Activated T-helper 1 cell treated with Interleukin-2 at 50 U/mL for 16 hours (primary cell): ENCODE results near the gene WFDC8.

Source experiments
- DNase-seq: peaks from one replicate; pipeline ENCODE4 v3.0.0-alpha.2; 2020; ENCODE audit warnings: low read depth

Gene WFDC8

DNA sequence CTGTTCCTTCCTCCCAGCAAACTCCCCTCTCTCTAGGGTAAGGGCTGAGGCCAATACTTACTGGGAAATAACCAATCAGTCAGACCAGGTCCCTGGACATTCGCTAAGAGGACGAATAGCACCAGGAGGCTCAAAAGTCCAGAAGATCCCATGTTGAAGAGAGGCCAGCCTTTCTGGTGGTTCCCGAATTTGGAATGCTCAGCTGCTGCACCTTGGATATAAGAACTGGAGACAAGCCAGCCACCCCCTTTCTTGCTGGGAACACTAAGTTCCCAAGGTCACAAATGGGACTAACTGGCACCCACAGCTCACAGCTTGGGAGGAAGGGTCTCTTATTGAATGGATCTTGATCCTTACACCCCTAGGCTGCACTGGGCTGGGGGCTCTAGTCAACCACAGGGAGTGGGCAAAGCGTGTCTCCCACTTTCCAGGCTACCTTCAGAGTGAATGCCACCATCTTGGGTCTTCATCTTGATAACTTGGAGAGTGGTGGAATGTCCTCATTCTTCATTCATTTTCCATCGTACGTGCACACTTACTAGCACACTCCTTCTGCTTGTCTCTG lies 31.8 kb downstream of the WFDC8 start, which contains the start of gene EPPIN:
Gene EPPIN (minus strand): TSS at position 196 of the 565 bp plus-strand sequence. CDS start 44 bp downstream, at position 152.
- no peak for DNase-seq

DNA sequence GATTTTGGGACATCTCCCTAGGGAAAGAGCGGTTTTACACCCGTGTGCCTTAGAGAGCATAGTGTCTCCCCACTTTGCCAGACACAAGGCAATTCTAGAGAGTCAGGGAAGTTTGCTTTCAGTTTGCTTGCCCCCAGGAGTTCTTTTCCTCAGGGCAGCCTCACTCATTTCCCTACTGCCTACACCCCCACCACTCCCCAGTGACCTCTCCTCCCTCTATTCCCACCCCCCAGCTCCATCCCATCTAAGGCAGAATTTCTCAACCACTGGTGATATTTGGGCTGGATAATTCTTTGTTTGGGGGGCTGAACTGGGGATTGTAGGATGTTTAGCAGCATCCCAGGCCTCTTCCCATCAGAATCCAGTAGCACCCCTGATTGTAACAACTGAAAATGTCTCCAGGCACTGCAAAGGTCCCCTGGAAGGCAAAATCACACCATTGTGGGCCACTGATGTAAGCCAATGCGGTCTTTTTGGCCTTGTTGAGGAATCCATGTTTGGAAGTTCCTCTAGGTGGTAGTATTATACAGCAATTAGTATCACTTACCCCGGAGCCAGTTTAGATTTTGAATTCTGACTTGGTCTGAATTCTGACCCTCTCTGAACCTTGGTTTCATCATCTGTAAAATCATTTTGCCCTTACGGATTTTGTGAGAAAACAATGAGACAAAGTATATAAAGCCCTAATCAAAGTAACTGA lies 33.2 kb downstream of the WFDC8 start:
- no peak for DNase-seq

DNA sequence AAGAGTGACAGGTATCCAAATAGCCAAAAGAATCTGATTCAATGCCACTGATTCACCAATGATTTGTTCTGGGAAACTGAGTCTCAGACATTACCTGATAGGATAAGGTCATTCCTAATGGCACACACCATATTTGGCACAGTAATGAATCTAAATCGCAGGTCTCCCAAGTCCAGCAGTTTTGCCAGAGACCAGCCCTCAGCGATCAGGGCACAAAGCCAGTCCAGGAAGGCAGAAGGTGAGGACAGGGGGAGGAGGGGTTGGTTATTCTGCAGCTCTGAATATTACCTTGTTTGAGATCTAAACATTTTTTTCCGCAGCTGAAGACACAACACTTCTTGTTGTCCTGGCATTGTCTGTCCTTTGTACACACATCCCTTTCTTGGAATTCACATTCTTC lies 33.7 kb downstream of the WFDC8 start:
- no peak for DNase-seq

DNA sequence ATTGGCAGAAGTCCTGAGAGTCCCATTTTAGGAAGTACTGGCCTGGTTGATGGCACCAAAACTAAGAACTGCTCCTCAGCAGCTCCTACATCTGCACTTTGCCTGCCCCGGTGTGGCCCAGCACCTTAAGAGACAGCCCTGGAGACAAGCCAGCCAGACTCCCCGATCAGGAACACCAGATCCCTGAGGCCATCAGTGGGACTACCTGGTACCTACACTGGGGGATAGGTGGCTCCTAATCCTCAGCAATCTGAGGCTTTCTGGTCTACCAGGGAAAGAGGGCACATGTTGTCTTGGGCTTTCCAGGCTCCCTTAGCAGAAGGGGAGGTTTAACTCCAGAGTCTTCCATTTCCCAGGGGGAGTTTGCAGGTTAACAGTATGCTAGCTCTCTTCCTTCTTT lies 39.7 kb downstream of the WFDC8 start, which contains the start of gene WFDC6:
Gene WFDC6 (minus strand): TSS at position 101 of the 400 bp plus-strand sequence. CDS start 75 bp downstream, at position 26.
- DNase-seq = no peak

DNA sequence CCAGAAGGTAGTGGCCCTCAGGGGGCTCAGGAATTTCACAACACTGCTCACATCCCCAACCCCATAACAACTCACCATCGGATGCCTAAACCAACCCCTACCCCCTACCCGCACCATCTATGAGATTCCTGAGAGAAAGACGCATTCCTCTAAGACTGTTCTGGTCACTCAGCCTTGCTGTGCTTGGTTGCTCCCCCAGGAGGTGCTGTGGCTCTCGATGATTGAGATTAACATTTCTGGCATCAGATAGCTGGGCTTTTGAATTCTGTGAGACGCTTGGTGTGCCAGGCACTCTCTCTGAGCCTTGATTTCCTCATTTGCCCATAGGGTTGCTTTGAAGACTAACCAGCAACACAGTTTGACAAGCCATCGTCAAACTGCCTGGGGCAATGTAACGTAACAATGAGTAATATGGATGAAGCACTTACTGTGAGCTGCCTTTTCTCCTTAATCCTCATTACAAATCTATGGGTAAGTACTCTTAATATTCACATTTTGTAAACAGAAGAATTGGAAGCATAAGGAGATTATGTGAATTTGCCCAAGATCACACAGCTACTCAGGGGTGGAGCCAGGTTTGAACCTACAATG lies 40.8 kb downstream of the WFDC8 start:
- DNase-seq = no peak

DNA sequence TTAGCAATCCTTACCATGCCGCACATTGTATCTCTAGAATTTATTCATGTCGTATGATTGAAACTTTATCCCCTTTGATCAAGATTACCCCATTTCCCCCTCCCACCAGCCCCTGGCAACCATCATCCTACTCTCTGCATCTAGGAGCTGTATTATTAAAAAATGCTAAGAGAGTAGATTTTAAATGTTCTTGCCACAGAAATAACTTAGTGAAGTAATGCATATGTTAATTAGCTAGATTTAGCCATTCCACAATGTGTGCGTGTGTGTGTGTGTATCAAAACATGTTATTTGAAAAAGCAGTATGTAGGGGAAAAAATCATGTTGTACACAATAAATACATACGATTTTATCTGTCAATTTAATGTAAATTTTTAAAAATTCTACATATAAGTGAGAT lies 51.8 kb downstream of the WFDC8 start:
- no peak for DNase-seq

DNA sequence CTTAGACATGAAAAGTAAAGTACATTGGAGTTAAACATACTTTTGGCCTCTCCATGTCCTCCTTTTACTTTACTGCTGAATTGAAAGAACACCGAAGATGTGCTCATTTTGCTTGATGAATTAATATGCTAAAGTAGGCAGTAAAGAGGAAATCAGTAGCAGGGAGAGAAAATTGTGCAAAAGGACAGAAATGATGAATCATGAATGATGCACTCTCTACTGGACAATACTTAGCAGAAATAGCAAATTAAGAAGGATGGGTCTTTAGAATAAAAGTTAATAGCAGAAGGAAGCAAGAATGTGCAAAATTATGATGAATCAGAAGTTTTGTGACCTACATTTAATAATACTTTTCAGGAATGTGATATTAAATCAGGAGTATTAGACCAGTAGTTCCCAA lies 55.3 kb downstream of the WFDC8 start:
- DNase-seq = no peak

DNA sequence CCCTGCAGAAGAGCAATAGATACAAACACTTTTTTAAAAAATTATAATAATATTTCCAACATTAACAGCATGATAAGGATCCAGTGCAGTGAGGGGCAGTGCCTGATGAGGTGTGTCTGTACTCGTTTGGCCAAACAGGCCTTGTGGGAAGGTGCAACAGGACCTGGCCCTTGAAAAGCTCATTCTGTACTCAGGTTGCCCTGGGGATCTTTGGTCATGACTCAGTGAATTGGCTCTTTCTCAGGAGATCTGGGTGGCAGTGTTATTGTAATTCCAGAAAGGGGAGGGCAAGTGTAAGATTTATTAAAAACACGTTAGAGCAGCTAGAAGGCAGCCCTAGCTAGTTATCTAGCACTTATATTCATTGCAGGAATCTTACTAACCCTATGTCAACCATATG lies 60.8 kb downstream of the WFDC8 start:
- DNase-seq = no peak

DNA sequence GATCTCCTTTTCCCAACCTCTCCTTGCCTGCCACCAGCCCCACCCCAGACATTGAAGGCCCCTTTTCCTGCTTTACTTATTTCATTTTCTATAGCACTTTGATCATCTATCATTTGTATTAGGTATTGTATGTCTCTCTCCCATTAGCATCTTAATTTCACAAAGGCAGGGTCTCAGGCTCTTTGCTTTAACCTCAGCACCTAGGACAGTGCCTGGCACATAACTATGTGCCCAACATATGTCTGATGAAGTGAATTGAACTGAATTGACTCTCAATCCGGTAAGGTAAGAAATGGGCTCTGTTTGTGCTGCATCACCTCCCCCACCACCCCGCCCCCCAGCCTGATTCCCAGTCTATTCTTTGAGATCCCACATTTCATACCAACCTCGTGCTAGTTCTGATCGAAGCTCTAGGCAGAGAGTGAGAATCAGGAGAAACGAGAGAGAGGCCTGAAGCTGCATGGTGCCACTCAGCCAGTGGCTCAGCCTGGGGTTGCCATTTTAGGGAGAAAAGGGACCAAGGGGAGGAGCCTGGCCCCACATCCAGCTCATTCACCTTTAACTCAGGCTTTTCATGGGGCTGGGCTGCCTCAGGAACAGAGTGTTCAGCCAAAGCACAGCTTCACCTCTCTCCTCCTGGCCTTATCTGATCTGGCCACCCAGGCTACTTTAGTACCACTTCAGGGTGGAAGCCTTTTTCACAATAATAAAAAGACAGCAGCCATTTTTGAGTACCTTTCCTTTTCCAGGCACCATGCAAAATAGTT lies 63.8 kb downstream of the WFDC8 start, which contains the start of gene SPINT3:
Gene SPINT3 (minus strand): TSS at position 476 of the 767 bp plus-strand sequence. CDS start 14 bp downstream, at position 462.
- no peak for DNase-seq

DNA sequence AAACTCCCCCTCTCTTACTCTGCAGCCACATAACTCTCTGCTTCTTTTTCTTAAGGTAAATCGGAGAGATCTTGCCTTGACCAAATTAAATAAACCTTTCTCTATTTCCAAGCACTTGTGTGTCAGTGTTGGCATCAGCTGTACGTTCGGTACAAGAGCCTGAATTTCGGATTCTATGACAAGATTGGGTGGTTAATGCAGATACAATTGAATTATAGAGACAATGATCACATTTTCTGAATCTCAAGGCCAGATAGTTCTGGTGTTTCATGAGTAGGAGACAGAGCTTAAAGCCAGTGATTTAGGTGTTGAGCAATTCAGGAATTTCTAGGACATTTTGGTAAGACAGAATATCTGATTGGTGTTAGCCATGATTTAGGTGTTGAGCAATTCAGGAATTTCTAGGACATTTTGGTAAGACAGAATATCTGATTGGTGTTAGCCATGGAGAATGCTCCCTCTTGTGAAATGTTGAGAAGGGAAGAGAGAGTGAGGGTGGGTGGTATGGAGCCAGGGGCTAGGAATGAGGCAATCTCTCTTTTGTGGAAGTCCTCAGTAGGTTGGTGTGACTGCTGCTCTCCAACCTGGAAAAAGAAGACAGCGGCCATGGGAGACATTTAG lies 68.7 kb downstream of the WFDC8 start:
- DNase-seq = no peak

DNA sequence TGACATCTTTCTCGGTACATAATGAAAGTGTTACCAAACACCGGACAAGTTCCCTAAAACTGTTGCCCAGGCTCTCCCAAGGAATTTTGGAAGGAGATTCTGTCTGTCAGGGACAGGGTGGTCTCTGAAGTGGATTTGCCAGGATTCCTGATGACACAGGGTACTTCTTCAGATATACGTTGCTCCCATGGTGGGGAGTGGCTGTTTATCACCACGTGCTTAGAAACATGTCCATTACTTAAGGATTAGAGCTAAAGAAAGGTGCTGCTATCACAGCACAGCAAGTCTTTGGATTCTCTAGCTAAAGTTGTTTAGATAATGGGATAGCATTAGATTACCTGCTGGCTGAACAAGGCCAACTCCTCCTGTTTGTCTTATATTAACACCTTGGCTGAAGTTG lies 70.0 kb downstream of the WFDC8 start:
- DNase-seq = no peak

DNA sequence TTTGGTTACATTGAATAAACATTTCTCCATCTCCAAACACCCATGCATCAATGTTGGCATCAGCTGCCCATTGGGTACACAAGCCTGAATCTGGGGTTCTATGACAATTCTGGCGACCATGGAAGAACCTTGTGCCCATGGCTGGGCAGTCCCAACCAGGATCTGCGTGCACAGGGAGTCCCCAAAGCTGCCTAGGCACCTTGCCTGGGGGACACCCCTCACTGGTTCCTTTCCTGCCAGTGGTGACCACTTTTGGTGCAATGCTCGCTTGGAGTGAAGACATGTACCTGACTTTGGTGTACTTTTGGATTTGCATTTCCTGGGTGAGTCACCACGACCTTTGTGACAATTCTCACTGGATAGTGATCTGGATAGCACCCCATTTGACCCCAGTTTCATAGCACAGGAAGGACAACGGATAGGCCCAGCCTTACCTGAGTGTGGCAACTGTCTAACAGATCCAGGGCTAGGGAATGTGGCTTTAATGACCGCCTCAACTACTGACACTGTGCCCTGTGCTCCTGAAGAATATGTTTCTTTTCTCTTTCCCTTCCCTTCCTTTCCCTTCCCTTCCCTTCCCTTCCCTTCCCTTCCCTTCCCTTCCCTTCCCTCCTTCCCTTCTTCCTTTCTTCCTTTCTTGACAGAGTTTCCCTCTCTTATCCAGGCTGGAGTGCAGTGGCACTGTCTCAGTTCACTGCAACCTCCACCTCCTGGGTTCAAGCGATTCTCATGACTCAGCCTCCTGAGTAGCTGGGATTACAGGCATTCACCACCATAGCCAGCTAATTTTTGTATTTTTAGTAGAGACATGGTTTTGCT lies 70.8 kb downstream of the WFDC8 start:
- no peak for DNase-seq

DNA sequence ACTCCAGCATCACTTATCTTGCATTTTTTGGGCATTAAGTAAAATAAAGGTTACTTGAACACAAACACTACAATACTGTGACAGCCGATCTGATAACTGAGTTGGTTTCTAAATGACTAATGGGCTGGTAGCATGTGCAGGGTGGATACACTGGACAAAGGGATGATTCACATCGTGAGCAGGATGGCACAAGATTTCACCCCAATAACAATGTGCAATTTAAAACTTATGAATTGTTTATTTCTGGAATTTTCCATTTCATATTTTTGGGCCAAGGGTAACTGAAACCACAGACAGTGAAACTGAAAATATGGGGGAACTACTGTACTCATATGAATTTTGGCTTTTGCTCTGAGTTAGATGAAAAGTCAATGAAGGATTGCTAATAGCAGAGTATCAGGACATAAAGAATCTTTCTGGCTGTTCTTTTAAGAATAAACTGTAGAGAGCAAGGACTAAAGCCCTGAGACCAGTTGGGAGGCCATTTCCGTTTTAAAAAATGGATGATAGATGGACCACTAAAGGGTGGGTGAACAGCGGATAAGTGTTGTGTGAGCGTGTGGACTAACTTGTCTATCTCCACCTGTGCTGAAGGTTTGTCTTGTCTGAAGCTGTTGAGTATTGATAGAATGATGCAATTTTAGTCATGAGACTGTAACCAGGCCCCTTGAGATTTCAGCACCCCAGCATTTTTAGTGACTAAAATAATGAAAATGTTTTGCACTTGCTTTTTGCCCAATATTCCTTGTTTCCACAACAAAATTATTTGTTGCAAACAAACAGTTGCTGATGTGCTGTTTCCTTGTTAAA lies 71.9 kb downstream of the WFDC8 start:
- DNase-seq = no peak

DNA sequence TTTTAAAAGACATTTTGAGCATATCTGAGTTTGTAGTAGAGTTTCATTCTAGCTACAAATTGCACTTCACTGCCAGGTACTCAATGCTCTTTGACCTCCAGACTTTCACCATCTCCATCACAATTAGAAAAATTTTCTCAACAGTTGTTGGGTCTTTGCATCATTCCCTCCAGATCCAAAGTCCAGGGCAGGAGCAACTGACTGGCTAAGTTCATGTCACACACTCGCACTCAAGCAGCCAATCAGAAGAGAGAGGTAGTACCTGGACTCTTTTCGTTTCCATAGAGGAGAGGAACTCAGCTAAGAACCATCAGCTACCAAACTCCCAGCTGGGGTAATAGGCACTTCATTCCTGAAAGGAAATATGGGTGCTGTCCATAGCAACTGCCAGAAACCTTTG lies 72.7 kb downstream of the WFDC8 start:
- no peak for DNase-seq

DNA sequence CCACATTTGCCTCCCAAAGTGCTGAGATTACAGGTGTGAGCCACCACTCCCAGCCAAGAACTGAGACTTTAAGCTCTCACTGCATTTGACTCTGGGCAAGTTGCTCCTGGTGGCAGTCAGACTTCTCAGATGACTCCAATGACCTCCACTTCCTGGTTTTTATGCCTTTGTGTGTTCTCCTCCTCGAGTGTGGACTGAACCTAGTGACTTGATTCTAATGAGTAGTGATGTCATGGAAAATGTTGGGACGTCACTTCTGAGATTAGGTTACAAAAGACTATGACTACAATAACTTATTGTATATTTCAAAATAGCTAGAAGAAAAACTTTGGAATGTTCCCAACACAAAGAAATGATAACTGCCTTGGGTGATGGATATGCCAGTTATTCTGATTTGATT lies 75.7 kb downstream of the WFDC8 start:
- DNase-seq = no peak

DNA sequence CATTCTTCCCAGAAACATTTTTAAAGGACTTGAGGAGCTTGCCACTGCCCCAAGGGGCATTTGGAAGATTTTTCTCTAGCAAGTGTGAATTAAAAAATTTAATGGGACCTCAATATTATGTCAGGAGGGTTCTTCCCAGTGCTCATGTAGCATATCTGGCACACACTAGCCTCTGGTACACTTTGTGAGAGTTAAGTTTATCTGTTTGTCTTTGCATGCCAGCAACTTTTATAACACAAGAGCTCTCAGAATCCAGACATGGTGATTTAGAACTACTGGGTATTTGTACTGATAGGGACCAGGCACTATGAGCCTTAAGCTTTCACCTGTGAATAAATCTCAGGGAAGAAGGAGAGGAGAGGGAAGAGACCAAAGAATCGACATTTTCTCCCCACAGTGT lies 76.5 kb downstream of the WFDC8 start:
- DNase-seq = no peak
